Ectodermal cell (in vitro differentiated cells): Measurements from ENCODE around the gene RCL1.
A peak's percentile ranks its signal among the peaks of the same experiment; 100 is the strongest.

Experiments used
- H3K27ac ChIP-seq: 2 replicates; pipeline ENCODE4 v1.7.0; 2013; ENCODE audit warnings: mild to moderate bottlenecking, low read depth, low read length; ENCODE audit not compliant: insufficient read depth, poor library complexity, severe bottlenecking
- H3K27me3 ChIP-seq: 2 replicates; pipeline ENCODE4 v1.7.0; 2013; ENCODE audit warnings: mild to moderate bottlenecking, low read length; ENCODE audit not compliant: insufficient read depth, control insufficient read depth, poor library complexity, severe bottlenecking
- H3K36me3 ChIP-seq: one replicate; pipeline ENCODE4 v1.7.0; 2013; ENCODE audit warnings: low read length; ENCODE audit not compliant: control insufficient read depth, insufficient read depth
- H3K4me1 ChIP-seq: one replicate; pipeline ENCODE4 v1.7.0; 2013; ENCODE audit warnings: low read length; ENCODE audit not compliant: control insufficient read depth, insufficient read depth
- H3K4me3 ChIP-seq: 2 replicates; pipeline ENCODE4 v1.7.0; 2013; ENCODE audit warnings: low read depth, low read length, control low read depth; ENCODE audit not compliant: insufficient read depth
- H3K9me3 ChIP-seq: 2 replicates; pipeline ENCODE4 v1.7.0; 2013; ENCODE audit warnings: mild to moderate bottlenecking, low read length, moderate library complexity; ENCODE audit not compliant: control insufficient read depth
- WGBS, 2 experiments: methylation state at CpG; one replicate each; pipeline ENCODE4 v1.1.7; 2013; ENCODE audit warnings: missing lambda C conversion rate in 2 of 2; 5-methylcytosine and 5-hydroxymethylcytosine counted together

The RCL1 gene

DNA sequence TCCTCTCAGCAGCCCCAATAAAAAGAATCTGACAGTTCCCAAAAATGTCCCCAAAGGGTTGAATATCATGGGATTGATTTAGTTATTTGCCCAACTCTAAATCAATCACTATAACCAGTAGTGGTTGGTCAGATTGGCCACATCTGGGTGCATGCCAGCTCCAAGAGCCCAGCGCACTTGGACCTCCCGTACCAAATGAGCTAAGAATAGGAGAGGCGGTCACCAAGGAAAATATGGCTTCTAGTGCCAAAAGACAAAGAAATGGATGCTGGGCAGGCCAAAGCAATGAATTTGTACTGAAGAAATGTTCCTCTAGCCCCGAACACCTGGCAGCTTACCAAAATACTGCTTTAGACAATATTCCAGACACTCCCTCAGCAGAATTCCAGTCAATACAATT is 80.3 kb downstream of the RCL1 start:
- Histone ChIP-seq H3K9me3 (no peaks in the 10 kb centered on the region), H3K27ac (no peak overlapping the region), H3K36me3 (no peaks in the 10 kb centered on the region), H3K27me3 (no peaks in the 10 kb centered on the region), H3K4me1 (no peaks in the 10 kb centered on the region), H3K4me3 (no peak overlapping the region)
- WGBS, 2 experiments = 94 to 97% methylated on average over 4 of the region's 4 CpGs

DNA sequence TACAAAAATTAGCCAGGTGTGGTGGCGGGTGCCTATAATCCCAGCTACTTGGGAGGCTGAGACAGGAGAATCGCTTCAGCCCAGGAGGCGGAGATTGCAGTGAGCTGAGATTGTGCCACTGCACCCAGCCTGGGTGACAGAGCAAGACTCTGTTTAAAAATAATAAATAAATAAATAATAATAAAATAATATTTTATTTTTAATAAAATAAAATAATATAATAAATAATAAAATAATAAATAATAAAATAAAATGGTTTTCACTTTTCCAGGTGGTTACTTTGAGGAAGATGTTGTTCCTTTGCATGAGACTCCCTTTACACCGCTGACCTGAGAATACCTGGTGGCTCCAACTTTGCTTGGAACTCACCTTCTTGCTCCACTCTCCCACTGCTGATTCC is 82.8 kb downstream of the RCL1 start:
- no peaks in the 10 kb centered on the region for H3K27me3 ChIP-seq
- no peak overlapping the region for H3K27ac ChIP-seq
- no peaks in the 10 kb centered on the region for H3K36me3 ChIP-seq
- 90 to 95% methylated on average over 4 of the region's 4 CpGs for whole genome bisulfite sequencing, 2 experiments
- no peaks in the 10 kb centered on the region for H3K4me1 ChIP-seq
- no peaks in the 10 kb centered on the region for H3K9me3 ChIP-seq
- H3K4me3 ChIP-seq = no peak overlapping the region

DNA sequence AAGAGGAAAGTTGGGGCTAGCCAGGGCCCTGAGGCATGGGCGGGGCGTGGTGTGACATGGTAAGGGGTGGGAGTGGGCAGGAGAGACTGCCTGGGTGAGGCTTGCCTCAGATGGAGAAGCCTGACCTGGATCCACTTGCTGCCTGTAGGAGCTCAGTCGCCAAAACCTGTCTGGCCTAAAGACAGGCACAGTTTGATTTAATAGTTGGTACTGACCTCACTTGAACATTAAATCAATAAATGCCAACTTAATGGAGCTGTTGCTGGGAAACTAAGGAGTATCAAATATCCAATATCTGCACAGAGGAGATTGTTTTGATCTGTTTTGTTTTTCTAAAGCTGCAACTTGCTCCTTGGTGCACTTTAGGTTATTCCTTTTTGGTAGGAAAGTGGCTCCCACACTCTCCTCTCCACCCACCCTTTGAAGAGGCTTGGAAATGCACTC is 86.4 kb downstream of the RCL1 start:
- 91 to 98% methylated on average over 3 of the region's 3 CpGs for WGBS, 2 experiments
- H3K27ac ChIP-seq = no peak overlapping the region
- H3K36me3 ChIP-seq = no peaks in the 10 kb centered on the region
- H3K4me3 ChIP-seq = no peak overlapping the region
- H3K4me1 ChIP-seq = peaks cover 13% of the 10 kb centered on the region
- no peaks in the 10 kb centered on the region for H3K9me3 ChIP-seq
- H3K27me3 ChIP-seq = no peaks in the 10 kb centered on the region

DNA sequence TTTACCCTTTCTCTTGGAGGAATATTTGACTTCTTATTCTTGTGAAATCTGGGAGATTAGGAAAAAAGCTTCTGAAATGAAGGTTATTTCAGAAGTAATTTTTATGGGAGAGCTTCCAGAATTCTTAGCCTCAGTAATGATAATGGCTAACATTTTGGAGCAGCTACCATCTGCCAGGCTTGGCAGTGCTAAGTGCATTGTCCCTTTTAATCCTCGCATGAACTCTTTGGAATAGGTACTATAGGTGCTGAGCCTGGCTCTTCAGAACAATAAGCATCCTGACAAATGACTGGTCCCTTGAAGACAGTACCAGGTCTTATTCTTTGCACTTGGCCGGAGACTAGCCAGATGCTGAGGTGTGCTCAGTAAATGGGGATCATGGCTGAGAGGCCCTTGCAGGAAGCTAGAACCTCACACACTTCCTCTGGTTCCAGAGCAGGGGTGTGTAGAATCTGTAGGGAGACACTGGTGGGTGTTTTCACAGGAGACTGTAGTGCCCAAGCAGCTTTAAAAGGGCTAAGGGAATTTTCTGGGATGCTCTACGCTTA is 90.7 kb downstream of the RCL1 start:
- WGBS, 2 experiments = 92 to 96% methylated on average over 3 of the region's 3 CpGs

DNA sequence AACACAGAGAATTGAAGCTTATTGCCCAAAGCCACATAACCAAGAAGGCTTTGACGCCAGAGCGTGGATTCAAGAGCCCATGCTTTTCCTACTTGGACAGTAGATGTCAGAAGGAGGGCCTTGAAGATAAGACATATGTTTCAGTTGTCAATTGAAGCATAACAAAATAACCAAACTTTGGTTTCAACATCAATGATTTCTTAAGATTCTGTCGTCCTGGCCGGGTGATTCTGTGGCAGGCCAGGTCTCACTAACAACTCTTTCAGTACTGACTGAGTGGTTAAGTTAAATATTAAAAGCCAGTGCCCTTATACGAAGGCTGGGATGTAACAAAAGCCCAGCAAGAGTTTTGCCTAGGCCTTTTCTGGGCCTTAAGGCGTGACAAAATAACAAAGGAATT is 94.0 kb downstream of the RCL1 start:
- Histone ChIP-seq H3K27me3 (no peaks in the 10 kb centered on the region), H3K36me3 (no peaks in the 10 kb centered on the region), H3K9me3 (no peaks in the 10 kb centered on the region), H3K4me1 (peaks cover 26% of the 10 kb centered on the region), H3K27ac (peak overlapping the region; percentile 60), H3K4me3 (no peak overlapping the region)
- 18 to 21% methylated on average over 6 of the region's 6 CpGs for WGBS, 2 experiments

More for the DNA sequence above, 90.7 kb downstream of the RCL1 start:
- Histone ChIP-seq H3K4me1 (peaks cover 25% of the 10 kb centered on the region), H3K27me3 (no peaks in the 10 kb centered on the region), H3K9me3 (no peaks in the 10 kb centered on the region), H3K4me3 (no peak overlapping the region), H3K27ac (no peak overlapping the region), H3K36me3 (no peaks in the 10 kb centered on the region)

DNA sequence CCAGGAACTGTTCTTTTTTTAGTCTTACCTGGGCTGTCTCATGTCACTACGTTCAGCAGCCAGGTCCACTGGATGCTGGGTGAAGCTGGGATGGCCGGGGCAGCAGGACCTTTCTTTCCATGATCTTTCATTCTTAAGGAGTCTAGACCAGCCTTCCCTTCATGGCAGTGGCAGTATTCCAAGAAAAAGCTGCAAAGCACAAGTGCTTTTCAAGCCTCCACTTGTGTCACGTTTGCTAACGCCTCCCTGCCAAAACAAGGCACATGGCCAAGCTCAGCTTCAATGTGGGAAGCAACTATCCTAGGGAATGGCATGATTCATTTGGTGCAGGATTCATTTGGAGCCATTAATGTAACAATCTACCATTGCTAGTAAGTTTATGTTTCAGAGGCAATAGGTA is 94.8 kb downstream of the RCL1 start:
- H3K27me3 ChIP-seq = no peaks in the 10 kb centered on the region
- no peak overlapping the region for H3K4me3 ChIP-seq
- H3K9me3 ChIP-seq = no peaks in the 10 kb centered on the region
- peak overlapping the region; percentile 60 for H3K27ac ChIP-seq
- WGBS, 2 experiments = 74 to 81% methylated on average over 4 of the region's 4 CpGs
- peaks cover 18% of the 10 kb centered on the region for H3K4me1 ChIP-seq
- no peaks in the 10 kb centered on the region for H3K36me3 ChIP-seq

DNA sequence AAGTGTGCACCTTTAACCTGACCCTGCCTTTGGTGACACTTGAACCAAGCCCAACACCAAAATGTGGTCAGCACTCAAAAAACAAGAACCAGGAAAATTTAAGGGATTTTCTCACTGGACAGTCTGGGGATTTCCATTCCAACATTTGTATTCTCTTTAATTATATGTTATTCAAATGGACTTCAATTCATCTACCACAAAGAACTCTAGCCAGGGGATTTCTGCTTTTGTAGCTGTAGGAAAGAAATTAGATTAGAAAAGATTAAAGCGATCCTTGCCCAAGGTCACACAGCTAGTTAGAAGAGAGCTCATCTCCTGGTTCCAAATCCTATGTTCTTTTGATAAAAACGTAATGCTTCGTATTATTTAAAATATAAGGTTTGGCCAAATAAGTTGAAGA is 97.5 kb downstream of the RCL1 start:
- H3K27ac ChIP-seq = no peak overlapping the region
- H3K4me1 ChIP-seq = peaks cover 15% of the 10 kb centered on the region
- WGBS, 2 experiments = 97% methylated on average over 3 of the region's 3 CpGs
- no peaks in the 10 kb centered on the region for H3K36me3 ChIP-seq
- no peak overlapping the region for H3K4me3 ChIP-seq
- H3K27me3 ChIP-seq = no peaks in the 10 kb centered on the region
- H3K9me3 ChIP-seq = no peaks in the 10 kb centered on the region

DNA sequence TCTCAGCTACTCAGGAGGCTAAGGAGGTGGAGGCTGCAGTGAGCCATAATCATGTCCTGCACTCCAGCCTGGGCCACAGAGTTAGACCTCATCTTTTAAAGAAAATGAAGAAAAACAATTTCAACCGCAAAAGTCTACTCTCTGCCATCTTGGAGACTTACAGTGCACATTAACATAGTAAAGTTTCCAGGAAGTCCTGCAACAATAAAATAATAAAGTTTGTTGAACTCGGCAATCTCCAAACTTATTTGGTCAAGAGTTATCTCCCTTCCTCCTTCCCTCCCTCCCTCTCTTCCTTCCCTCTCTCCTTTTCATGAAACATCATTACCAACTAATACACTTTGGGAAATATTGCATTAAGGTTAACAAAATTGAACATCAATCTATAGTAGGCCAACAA is 98.2 kb downstream of the RCL1 start:
- 48 to 50% methylated on average over 2 of the region's 2 CpGs for WGBS, 2 experiments
- Histone ChIP-seq H3K9me3 (no peaks in the 10 kb centered on the region), H3K27ac (no peak overlapping the region), H3K36me3 (no peaks in the 10 kb centered on the region), H3K27me3 (no peaks in the 10 kb centered on the region), H3K4me1 (peaks cover 15% of the 10 kb centered on the region), H3K4me3 (no peak overlapping the region)

DNA sequence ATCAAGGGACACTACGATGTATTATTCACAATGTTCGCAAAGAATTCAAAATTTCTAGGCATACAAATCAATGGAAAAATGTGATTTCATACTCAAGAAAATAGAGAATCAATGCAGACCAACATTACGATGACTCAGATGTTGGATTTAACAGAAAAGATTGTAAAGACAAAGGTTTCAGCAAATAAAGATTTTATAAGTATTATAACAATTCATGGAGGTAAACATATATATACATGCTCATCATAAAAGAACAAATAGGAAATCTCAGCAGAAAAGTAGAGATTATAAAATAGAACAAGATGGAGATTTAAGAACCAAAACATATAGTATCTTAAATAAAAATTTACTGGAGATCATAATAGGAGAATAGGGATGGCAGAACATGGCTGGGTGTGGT is 98.9 kb downstream of the RCL1 start:
- Histone ChIP-seq H3K4me3 (no peak overlapping the region), H3K4me1 (peaks cover 15% of the 10 kb centered on the region), H3K9me3 (no peaks in the 10 kb centered on the region), H3K27ac (no peak overlapping the region), H3K27me3 (no peaks in the 10 kb centered on the region), H3K36me3 (no peaks in the 10 kb centered on the region)
- 96 to 100% methylated on average over 2 of the region's 3 CpGs for WGBS, 2 experiments

DNA sequence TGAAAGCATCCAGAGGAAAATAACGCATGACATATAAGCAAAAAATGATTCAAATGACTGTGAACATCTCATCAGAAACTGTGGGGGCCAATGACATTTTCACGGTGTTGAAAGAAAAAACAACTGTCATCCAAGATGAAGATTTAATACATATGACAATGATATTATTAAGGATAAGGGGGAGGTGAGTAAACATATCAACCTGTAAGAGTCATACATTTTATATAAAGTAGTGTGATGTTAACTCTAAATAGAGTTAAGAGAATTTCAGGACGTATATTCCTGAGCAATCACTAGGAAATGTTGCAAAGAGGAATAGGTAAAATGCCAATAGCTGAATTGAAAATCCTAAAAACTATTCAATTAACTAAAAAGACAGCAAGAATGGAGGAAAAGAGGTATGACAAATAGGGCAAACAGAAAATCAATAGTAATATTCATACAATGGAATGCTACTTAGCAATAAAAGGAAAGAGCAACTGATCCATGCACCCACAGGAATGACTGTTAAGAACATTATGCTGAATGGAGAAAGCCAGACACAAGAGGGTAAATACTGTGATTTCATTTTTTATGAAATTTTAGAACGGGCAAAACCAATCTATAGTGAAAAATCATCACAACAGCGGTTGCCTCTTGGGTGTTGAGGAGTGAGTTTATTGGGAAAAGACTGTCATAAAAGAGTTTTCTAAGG is 99.9 kb downstream of the RCL1 start:
- no peak overlapping the region for H3K4me3 ChIP-seq
- 94 to 98% methylated on average over 3 to 5 of the region's 5 CpGs for WGBS, 2 experiments
- no peaks in the 10 kb centered on the region for H3K27me3 ChIP-seq
- peaks cover 11% of the 10 kb centered on the region for H3K4me1 ChIP-seq
- H3K36me3 ChIP-seq = no peaks in the 10 kb centered on the region
- no peak overlapping the region for H3K27ac ChIP-seq
- no peaks in the 10 kb centered on the region for H3K9me3 ChIP-seq
